ENCODE data around the gene DSCAML1. TPM values are rescaled to one million over a fixed set of nuclear protein-coding genes. Genes with fewer than 3 reads are reported as not detected.

DSCAML1 gene
- total RNA-seq, 1 donor from 2014 or later, result not detected

DNA sequence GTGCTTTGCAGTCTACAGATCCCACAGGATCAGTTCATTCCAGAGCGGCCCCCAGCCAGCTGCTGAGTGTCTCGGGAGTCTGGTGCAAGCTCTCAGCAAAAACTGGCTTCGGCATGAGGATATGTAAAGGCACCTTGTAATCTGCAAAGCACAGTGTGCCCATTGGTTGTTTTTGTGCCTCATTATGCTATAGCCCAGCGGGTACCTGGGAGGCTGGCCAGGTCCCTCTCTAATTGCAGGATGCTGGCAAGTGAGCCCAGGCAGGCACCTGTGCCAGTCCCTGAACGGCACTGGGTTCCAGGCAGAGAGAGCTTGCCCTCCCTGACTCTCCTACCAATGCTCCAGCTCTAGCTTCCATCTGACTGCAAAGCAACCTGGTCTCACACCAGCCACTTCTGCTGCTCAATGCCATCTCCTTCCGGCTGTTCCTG, 128.7 kb downstream of the DSCAML1 start:
- DNase-seq (ENCODE audit: extremely low spot score, unreplicated experiment), result no peak
- H3K9me3 Mint-ChIP-seq (ENCODE audit: unreplicated experiment), result no peaks in the 10 kb centered on the region
- no peaks in the 10 kb centered on the region for H3K36me3 Mint-ChIP-seq (ENCODE audit: unreplicated experiment)
- TF ChIP-seq, protein P1, sequence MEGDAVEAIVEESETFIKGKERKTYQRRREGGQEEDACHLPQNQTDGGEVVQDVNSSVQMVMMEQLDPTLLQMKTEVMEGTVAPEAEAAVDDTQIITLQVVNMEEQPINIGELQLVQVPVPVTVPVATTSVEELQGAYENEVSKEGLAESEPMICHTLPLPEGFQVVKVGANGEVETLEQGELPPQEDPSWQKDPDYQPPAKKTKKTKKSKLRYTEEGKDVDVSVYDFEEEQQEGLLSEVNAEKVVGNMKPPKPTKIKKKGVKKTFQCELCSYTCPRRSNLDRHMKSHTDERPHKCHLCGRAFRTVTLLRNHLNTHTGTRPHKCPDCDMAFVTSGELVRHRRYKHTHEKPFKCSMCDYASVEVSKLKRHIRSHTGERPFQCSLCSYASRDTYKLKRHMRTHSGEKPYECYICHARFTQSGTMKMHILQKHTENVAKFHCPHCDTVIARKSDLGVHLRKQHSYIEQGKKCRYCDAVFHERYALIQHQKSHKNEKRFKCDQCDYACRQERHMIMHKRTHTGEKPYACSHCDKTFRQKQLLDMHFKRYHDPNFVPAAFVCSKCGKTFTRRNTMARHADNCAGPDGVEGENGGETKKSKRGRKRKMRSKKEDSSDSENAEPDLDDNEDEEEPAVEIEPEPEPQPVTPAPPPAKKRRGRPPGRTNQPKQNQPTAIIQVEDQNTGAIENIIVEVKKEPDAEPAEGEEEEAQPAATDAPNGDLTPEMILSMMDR (IDR thresholded peaks at IDR 0.05), result no peak
- no peak overlapping the region for H3K4me3 Mint-ChIP-seq (ENCODE audit: unreplicated experiment)
- no peaks in the 10 kb centered on the region for H3K4me1 Mint-ChIP-seq (ENCODE audit: unreplicated experiment)
- H3K27me3 Mint-ChIP-seq (ENCODE audit: unreplicated experiment), result peaks cover 23% of the 10 kb centered on the region
- H3K27ac Mint-ChIP-seq (ENCODE audit: unreplicated experiment), result no peak overlapping the region

DNA sequence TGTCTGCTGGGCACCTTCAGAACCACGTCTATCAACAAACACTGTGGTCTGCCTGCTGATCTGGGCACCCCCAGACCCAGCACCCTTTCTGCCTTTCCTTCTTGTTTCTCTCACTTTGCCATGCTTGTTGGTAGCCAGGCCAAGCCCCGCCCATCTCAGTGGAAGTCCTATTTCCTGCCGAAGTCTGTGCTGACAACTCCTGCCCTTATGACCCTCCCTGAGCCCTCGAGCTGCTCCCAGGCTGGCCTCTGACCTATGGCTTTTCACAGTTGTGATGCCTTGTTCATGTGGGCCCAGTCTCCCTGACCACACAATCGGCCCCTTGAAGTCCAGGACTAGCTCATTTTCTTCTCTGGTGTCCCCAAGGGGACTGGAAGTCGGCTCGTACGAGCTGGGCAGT, 132.1 kb downstream of the DSCAML1 start:
- no peak overlapping the region for H3K4me3 Mint-ChIP-seq (ENCODE audit: unreplicated experiment)
- H3K27ac Mint-ChIP-seq (ENCODE audit: unreplicated experiment), result no peak overlapping the region
- H3K9me3 Mint-ChIP-seq (ENCODE audit: unreplicated experiment), result no peaks in the 10 kb centered on the region
- H3K27me3 Mint-ChIP-seq (ENCODE audit: unreplicated experiment), result peaks cover 29% of the 10 kb centered on the region
- H3K4me1 Mint-ChIP-seq (ENCODE audit: unreplicated experiment), result no peaks in the 10 kb centered on the region
- H3K36me3 Mint-ChIP-seq (ENCODE audit: unreplicated experiment), result no peaks in the 10 kb centered on the region
- DNase-seq (ENCODE audit: extremely low spot score, unreplicated experiment), result no peak
- TF ChIP-seq, protein P1 (IDR thresholded peaks at IDR 0.05), result no peak

DNA sequence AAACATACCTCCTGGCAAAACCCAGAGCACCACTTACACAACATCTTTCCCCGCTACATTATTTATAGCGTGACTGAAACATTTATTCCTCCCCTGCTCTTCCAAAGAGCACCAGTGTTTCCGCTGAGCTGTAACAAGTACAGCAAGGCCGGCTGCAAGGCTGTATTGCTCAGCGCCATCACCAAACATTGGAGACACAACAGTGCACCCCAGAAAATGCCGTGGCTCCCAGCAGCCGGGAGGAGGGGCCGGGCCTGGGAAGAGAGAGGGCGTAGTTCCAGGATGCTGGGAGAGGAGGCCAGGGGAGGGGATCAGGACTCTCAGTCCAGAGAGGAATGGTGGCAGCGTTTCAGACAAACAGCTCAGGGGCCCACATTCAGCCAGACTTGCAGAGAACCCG, 133.2 kb downstream of the DSCAML1 start:
- TF ChIP-seq, protein P1 (IDR thresholded peaks at IDR 0.05), result no peak
- DNase-seq (ENCODE audit: extremely low spot score, unreplicated experiment), result no peak
- Mint-ChIP-seq H3K36me3 (ENCODE audit: unreplicated experiment) (no peaks in the 10 kb centered on the region), H3K4me1 (ENCODE audit: unreplicated experiment) (no peaks in the 10 kb centered on the region), H3K27me3 (ENCODE audit: unreplicated experiment) (peaks cover 29% of the 10 kb centered on the region), H3K9me3 (ENCODE audit: unreplicated experiment) (no peaks in the 10 kb centered on the region), H3K4me3 (ENCODE audit: unreplicated experiment) (no peak overlapping the region), H3K27ac (ENCODE audit: unreplicated experiment) (no peak overlapping the region)

DNA sequence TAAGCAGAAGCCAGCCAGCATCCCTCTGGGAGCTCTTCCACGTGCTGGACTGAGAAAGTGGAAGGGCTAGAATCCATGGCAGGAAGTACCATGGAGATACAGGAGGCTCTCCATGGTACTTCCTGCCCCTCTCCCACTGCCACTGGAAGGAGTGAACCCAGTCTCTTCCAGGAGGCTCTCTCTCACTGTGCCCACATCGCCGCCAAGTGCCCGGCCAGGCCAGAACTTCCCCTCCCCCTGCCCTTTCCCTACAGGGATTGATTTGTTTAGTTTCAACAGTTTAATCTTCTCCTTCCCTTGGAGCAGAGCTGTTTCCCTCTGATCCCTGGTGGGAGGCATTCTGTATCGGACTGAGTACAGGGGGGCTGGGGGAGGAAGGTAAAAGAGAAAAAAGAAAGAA, 133.6 kb downstream of the DSCAML1 start:
- Mint-ChIP-seq H3K4me3 (ENCODE audit: unreplicated experiment) (no peak overlapping the region), H3K27me3 (ENCODE audit: unreplicated experiment) (peaks cover 29% of the 10 kb centered on the region), H3K36me3 (ENCODE audit: unreplicated experiment) (no peaks in the 10 kb centered on the region), H3K4me1 (ENCODE audit: unreplicated experiment) (no peaks in the 10 kb centered on the region), H3K27ac (ENCODE audit: unreplicated experiment) (no peak overlapping the region), H3K9me3 (ENCODE audit: unreplicated experiment) (no peaks in the 10 kb centered on the region)
- DNase-seq (ENCODE audit: extremely low spot score, unreplicated experiment), result no peak
- TF ChIP-seq, protein P1 (IDR thresholded peaks at IDR 0.05), result no peak

DNA sequence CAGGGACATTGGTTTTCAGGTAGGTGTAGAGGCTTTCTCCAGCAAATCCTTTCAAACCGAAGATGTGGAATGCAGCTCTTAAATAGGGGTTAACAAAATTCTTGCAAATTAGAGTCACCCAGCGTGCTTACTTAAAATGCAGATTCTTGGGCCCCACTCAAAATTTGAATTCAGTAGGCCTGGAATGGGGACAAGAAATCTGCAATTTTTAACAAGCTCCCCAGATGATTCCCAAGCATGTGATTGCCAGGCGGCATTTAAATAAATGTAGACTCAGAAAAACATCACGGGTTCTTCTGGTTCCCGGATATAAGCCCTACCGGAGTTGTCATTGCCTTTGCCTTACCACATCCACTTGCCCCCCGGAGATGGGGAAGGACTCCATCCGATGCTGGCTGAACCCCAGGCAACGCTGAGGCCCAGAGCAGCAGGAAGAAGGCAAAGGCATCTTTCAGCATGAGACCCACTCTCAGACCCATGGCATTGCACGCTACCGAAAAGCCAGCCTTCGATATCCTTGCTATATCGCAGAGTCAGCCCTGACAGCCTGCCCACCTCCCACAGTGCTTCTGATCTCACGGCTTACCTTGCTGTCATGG, 134.2 kb downstream of the DSCAML1 start:
- no peak for DNase-seq (ENCODE audit: extremely low spot score, unreplicated experiment)
- H3K4me1 Mint-ChIP-seq (ENCODE audit: unreplicated experiment), result no peaks in the 10 kb centered on the region
- no peaks in the 10 kb centered on the region for H3K36me3 Mint-ChIP-seq (ENCODE audit: unreplicated experiment)
- no peak overlapping the region for H3K27ac Mint-ChIP-seq (ENCODE audit: unreplicated experiment)
- TF ChIP-seq, protein P1 (IDR thresholded peaks at IDR 0.05), result no peak
- no peaks in the 10 kb centered on the region for H3K9me3 Mint-ChIP-seq (ENCODE audit: unreplicated experiment)
- H3K4me3 Mint-ChIP-seq (ENCODE audit: unreplicated experiment), result no peak overlapping the region
- H3K27me3 Mint-ChIP-seq (ENCODE audit: unreplicated experiment), result peaks cover 32% of the 10 kb centered on the region
